Fibroblast of the conjunctiva (primary cell): Measurements from ENCODE around the gene S100A5.
"Not testable (repeated sequence)": the region's sequence is repeated elsewhere in the genome, so short reads cannot be mapped to it uniquely, and the experiment has no call there.

ENCODE experiments used
- DNase-seq: peaks from one replicate; pipeline ENCODE4 v3.0.0-alpha.2; 2010; ENCODE audit warnings: low read depth

Gene S100A5

GRCh38 chr1:153540394-153541361 is at the start of gene S100A5:
Gene S100A5 (minus strand): TSS chr1:153540934. CDS start chr1:153540191, 743 bp downstream.
- no peak for DNase-seq

- no peak for DNase-seq
Observed at GRCh38 chr1:153588482-153588881, 47.7 kb upstream of the S100A5 start.

GRCh38 chr1:153588033-153588432 is 47.3 kb upstream of the S100A5 start:
- DNase-seq = not testable (repeated sequence)

- no peak for DNase-seq
Observed at GRCh38 chr1:153587314-153587713, 46.6 kb upstream of the S100A5 start.

- DNase-seq = no peak
Observed at GRCh38 chr1:153586347-153586746, 45.6 kb upstream of the S100A5 start.

- no peak for DNase-seq
Observed at GRCh38 chr1:153585006-153585405, 44.3 kb upstream of the S100A5 start.

GRCh38 chr1:153583976-153584375 is 43.2 kb upstream of the S100A5 start:
- no peak for DNase-seq

GRCh38 chr1:153583514-153583913 is 42.8 kb upstream of the S100A5 start:
- DNase-seq = not testable (repeated sequence)

- DNase-seq = not testable (repeated sequence)
Observed at GRCh38 chr1:153582836-153583235, 42.1 kb upstream of the S100A5 start.

GRCh38 chr1:153578936-153579335 is 38.2 kb upstream of the S100A5 start:
- DNase-seq = no peak

GRCh38 chr1:153578490-153578889 is 37.8 kb upstream of the S100A5 start:
- no peak for DNase-seq

- no peak for DNase-seq
Observed at GRCh38 chr1:153577624-153578051, 36.9 kb upstream of the S100A5 start.

- no peak for DNase-seq
Observed at GRCh38 chr1:153577138-153577537, 36.4 kb upstream of the S100A5 start.

- not testable (repeated sequence) for DNase-seq
Observed at GRCh38 chr1:153575497-153575896, 34.8 kb upstream of the S100A5 start.

- not testable (repeated sequence) for DNase-seq
Observed at GRCh38 chr1:153575081-153575491, 34.4 kb upstream of the S100A5 start.

GRCh38 chr1:153573351-153573750 is 32.6 kb upstream of the S100A5 start:
- DNase-seq = no peak

- peak; percentile 70 for DNase-seq
Observed at GRCh38 chr1:153572569-153573015, 31.9 kb upstream of the S100A5 start.

- DNase-seq = no peak
Observed at GRCh38 chr1:153571706-153572105, 31.0 kb upstream of the S100A5 start.

- DNase-seq = no peak
Observed at GRCh38 chr1:153570874-153571273, 30.1 kb upstream of the S100A5 start.

GRCh38 chr1:153569465-153569864 is 28.7 kb upstream of the S100A5 start:
- no peak for DNase-seq

GRCh38 chr1:153568367-153569099 is 27.8 kb upstream of the S100A5 start:
- peak; percentile 77 for DNase-seq

GRCh38 chr1:153567621-153568366 is 27.1 kb upstream of the S100A5 start:
- no peak for DNase-seq
